Mammary epithelial cell (primary cell): ENCODE data around the gene LDLRAD1.

ENCODE experiments used
- CTCF ChIP-seq, 2 donors: IDR thresholded peaks in 1 of 2; conservative IDR thresholded peaks in 1 of 2; 2 replicates each; pipeline ENCODE4 v1.5.1; 2011 to 2012; ENCODE audit warnings: inconsistent platforms in 2 of 2, low read length in 2 of 2, mild to moderate bottlenecking in 2 of 2, control low read depth in 1 of 2, low read depth in 1 of 2; ENCODE audit not compliant: insufficient read depth in 1 of 2; ENCODE audit errors: extremely low read depth in 1 of 2
- EZH2 ChIP-seq: IDR thresholded peaks from 2 replicates; pipeline ENCODE4 v1.6.1; 2012; ENCODE audit warnings: low read length, inconsistent platforms, borderline replicate concordance

DNA sequence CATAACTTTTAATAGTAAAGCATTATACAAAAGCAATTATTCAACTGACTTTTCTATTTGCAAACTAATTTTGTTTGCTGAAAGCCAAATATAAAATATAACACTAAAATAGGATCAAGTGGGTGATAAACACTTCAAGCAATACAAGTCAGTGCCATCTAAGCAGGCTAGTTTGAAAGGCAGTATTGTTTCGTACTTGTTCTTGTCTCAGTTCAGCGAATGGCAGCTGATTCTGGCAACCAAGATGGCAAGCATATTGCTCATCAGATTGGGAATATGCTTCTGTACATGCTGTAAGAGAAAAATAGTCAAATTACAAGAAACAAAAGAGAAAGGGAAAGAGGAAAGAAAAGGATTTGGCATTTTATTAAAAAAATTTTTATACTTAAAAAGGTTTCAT, 27.5 kb upstream of the LDLRAD1 start:
- no peak for TF ChIP-seq EZH2
- no peak for TF ChIP-seq CTCF (conservative IDR thresholded peaks at IDR 0.05 in 1 of 2, IDR thresholded peaks at IDR 0.05 in 1 of 2; ENCODE audit: extremely low read depth in 1 of 2, insufficient read depth in 1 of 2, low read depth in 1 of 2, low read length in 2 of 2)
